BLaER1 treated with 17β-estradiol and CSF1 and Interleukin-3, amounts not matched to agents 10 nM and 100 nM (cell line): Measurements from ENCODE around the gene DGKK.
A peak's percentile ranks its signal among the peaks of the same experiment; 100 is the strongest.

ENCODE experiments used
- H3K27ac ChIP-seq, 11 experiments: shearing (Covaris generic); formaldehyde crosslinking; 2 replicates each; pipeline ENCODE4 v1.8.1; 2022
- H3K27me3 ChIP-seq, 11 experiments: shearing (Covaris generic); formaldehyde crosslinking; 2 replicates each; pipeline ENCODE4 v1.8.1; 2022
- H3K36me3 ChIP-seq, 11 experiments: shearing (Covaris generic); formaldehyde crosslinking; 2 replicates each; pipeline ENCODE4 v1.8.1; 2022
- H3K4me1 ChIP-seq, 10 experiments: shearing (Covaris generic); formaldehyde crosslinking; 2 replicates each; pipeline ENCODE4 v1.8.1; 2022
- H3K4me2 ChIP-seq, 11 experiments: shearing (Covaris generic); formaldehyde crosslinking; 2 replicates each; pipeline ENCODE4 v1.8.1; 2022
- H3K4me3 ChIP-seq, 10 experiments: shearing (Covaris generic); formaldehyde crosslinking; 2 replicates each; pipeline ENCODE4 v1.8.1; 2022
- H3K9ac ChIP-seq, 11 experiments: shearing (Covaris generic); formaldehyde crosslinking; 2 replicates each; pipeline ENCODE4 v1.8.1; 2022
- H3K9me3 ChIP-seq, 11 experiments: shearing (Covaris generic); formaldehyde crosslinking; replicated peaks in 1 of 11; 2 replicates each; pipeline ENCODE4 v1.8.1; 2022
- H4K20me1 ChIP-seq, 11 experiments: shearing (Covaris generic); formaldehyde crosslinking; 2 replicates each; pipeline ENCODE4 v1.8.1; 2022
- Cebpa-rat ChIP-seq, 11 experiments: shearing (Covaris generic); IDR thresholded peaks; 2 replicates each; pipeline ENCODE4 v1.8.1; 2022

DGKK gene

DNA sequence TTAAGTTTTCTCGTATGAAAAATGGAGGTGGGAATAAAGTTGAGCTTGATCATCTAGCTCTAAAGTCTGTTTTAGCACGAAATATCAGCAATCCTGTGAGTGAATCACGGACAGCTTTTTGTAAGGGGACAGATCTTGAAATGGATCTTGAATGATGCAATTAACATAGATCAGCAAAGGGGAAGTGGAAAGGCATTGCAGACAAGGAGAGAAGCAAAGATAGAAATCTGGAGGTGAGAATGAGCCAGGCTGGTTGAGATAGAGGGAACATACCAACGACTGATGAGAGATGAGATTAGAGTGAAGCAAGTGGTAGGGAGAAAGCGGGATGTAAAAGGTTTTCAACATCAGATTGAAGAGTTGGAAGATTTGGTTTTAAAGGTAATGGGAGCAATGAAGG is 4.6 kb upstream of the DGKK start:
- Histone ChIP-seq H3K9me3 (peaks cover 0 to 6% (median 6%) of the 10 kb centered on the region in 11 experiments; a peak in 19 of 22 replicates), H3K9ac (no peak overlapping the region), H3K36me3 (no peaks in the 10 kb centered on the region), H4K20me1 (no peaks in the 10 kb centered on the region; a peak in 1 of 22 replicates), H3K4me2 (no peak overlapping the region), H3K27me3 (peaks cover 55 to 90% (median 87%) of the 10 kb centered on the region in 11 experiments), H3K4me3 (no peak overlapping the region), H3K27ac (no peak overlapping the region), H3K4me1 (no peaks in the 10 kb centered on the region)
- no peak for TF ChIP-seq Cebpa-rat (IDR thresholded peaks at IDR 0.05)

DNA sequence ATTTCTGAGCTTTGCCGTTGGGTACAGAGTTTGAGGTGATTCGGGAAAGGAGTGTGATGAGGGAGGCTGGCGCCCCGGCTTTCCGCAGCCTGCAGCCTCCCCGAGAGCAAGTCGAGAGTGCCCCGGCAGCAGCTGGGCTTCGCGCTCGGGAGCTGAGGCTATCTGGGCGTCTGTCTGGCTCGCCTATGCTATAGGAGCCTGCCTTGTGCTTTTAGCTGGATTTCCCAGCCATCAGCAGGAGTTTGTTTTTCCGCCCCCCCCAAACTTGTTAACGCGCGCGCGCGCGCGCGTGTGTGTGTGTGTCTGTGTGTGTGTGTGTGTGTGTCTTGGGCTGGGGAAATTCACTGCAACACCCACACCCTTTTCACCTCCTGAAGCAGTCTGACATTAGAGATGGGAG is 765 bp upstream of the DGKK start:
- H3K4me1 ChIP-seq, result no peaks in the 10 kb centered on the region
- no peak overlapping the region for H3K27ac ChIP-seq
- no peak overlapping the region for H3K9ac ChIP-seq
- H3K36me3 ChIP-seq, result no peaks in the 10 kb centered on the region
- H3K27me3 ChIP-seq, result peaks cover 73 to 89% (median 83%) of the 10 kb centered on the region in 11 experiments
- peaks cover 8 to 24% (median 19%) of the 10 kb centered on the region in 11 experiments; a peak in 21 of 22 replicates for H3K9me3 ChIP-seq
- H4K20me1 ChIP-seq, result no peaks in the 10 kb centered on the region; a peak in 4 of 22 replicates
- no peak for TF ChIP-seq Cebpa-rat (IDR thresholded peaks at IDR 0.05)
- H3K4me3 ChIP-seq, result no peak overlapping the region
- no peak overlapping the region for H3K4me2 ChIP-seq

DNA sequence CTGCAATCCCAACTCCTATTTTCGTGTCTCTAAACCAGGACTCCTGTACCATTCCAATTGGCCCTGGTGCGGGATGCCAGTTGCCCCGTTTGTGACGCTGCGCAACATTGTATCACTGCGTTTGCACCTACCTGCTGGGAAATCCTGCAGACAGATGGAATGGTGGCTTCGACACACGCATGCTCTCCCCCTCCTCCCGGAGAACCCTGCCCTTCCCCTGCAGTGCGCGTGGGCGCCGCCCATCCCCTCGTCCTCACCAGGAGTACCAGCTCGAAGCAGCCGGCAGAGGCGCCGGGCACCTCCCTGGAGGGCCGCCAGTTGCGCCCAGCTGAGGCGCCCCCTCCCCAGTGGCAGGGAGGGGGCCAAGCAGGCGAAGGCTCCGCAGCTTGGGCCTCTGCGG is 1.4 kb downstream of the DGKK start:
- no peaks in the 10 kb centered on the region for H3K36me3 ChIP-seq
- H3K4me2 ChIP-seq, result no peak overlapping the region
- no peaks in the 10 kb centered on the region for H3K4me1 ChIP-seq
- TF ChIP-seq Cebpa-rat (IDR thresholded peaks at IDR 0.05), result no peak
- H4K20me1 ChIP-seq, result no peaks in the 10 kb centered on the region; a peak in 4 of 22 replicates
- H3K4me3 ChIP-seq, result no peak overlapping the region
- no peak overlapping the region for H3K27ac ChIP-seq
- peaks cover 8 to 24% (median 19%) of the 10 kb centered on the region in 11 experiments; a peak in 21 of 22 replicates for H3K9me3 ChIP-seq
- peaks cover 77 to 90% (median 84%) of the 10 kb centered on the region in 11 experiments for H3K27me3 ChIP-seq
- no peak overlapping the region for H3K9ac ChIP-seq

DNA sequence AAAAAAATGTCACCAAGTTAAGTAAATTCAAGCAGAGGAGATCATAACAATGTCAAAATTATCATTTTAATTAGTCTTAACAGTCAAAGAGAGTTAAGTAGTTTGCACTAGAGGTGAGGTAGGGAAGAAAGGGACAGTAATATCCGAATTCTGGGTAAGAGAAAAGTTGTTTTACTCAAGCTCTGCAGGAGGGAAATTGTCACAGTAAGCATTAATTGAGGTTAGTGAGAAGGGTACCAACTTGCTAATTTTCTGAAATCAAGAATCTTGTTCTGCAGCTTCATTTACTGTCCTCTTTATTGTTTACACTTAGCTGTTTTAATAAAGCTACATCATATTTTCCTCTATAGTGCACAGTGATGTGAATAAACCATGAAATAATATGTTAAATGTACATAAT is 11.0 kb downstream of the DGKK start:
- no peak overlapping the region for H3K9ac ChIP-seq
- TF ChIP-seq Cebpa-rat (IDR thresholded peaks at IDR 0.05), result no peak
- peaks cover 0 to 12% (median 0%) of the 10 kb centered on the region in 10 experiments; a peak in 5 of 20 replicates for H3K4me1 ChIP-seq
- H3K4me2 ChIP-seq, result no peak overlapping the region
- H3K27me3 ChIP-seq, result peaks cover 94 to 100% (median 98%) of the 10 kb centered on the region in 11 experiments
- no peaks in the 10 kb centered on the region for H3K9me3 ChIP-seq
- no peak overlapping the region for H3K27ac ChIP-seq
- H3K36me3 ChIP-seq, result no peaks in the 10 kb centered on the region
- no peak overlapping the region for H3K4me3 ChIP-seq
- H4K20me1 ChIP-seq, result no peaks in the 10 kb centered on the region; a peak in 2 of 22 replicates

DNA sequence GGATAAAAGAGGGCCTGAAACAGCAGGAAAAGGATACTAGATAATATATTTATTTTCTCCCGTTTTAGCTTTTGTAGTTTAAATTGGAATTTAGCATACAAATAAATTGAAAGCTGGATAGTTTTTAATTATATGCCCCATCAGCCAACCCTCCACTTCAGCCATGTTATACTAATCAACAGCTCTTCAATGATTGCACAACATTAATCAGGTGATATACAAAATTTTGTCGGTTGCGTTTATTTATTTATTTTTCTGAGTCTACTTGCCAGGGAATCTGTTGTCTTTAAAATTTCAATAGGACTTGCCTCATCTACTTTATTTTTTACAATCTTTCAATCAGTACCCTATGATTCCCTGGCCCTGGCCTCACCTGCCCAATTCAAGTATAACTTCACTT is 12.1 kb downstream of the DGKK start:
- Histone ChIP-seq H3K27me3 (peaks cover 97 to 100% (median 100%) of the 10 kb centered on the region in 11 experiments), H3K9ac (no peak overlapping the region), H3K4me3 (no peak overlapping the region), H3K36me3 (no peaks in the 10 kb centered on the region), H3K27ac (no peak overlapping the region), H3K9me3 (no peaks in the 10 kb centered on the region), H4K20me1 (no peaks in the 10 kb centered on the region; a peak in 2 of 22 replicates), H3K4me1 (peaks cover 0 to 12% (median 0%) of the 10 kb centered on the region in 10 experiments; a peak in 5 of 20 replicates), H3K4me2 (no peak overlapping the region)
- no peak for TF ChIP-seq Cebpa-rat (IDR thresholded peaks at IDR 0.05)

DNA sequence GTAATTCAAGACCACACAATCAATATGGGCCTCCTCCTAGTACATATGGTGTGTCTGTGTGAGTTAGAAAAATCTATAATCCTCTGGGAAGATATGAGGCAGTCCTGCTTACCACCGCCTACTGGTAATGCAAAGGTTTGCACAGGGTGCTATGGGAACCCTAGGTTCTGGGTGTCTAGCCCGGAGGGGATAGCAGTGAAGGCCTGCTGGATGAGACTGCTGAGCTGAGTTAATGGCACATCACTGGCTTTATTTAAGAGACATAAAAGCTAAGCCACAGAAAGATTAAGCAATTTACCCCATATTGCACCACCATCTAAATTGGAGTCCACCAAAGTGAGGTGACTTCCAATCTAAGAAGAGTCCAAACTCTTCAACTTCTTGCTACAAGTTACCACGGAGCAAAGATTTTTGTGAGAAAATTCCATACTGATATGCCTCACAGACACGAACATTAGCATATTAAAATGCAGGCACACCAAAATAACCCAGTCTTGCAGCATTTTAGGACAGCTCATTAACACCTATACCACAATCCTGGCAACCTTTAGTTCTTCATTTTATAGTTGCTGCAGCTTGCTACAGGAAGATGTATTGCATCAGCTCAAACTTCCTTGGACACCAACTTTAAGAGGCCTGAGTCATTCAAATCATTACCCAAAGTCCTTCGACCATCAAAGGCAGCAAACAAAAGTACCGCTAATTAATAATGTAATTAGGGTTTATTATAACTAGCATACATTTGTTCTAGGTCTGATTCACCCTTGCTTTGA is 13.7 kb downstream of the DGKK start:
- Histone ChIP-seq H3K9me3 (no peaks in the 10 kb centered on the region), H4K20me1 (no peaks in the 10 kb centered on the region; a peak in 1 of 22 replicates), H3K27me3 (peaks cover 97 to 100% (median 100%) of the 10 kb centered on the region in 11 experiments), H3K4me3 (no peak overlapping the region), H3K36me3 (no peaks in the 10 kb centered on the region), H3K4me1 (peaks cover 0 to 12% (median 0%) of the 10 kb centered on the region in 10 experiments; a peak in 5 of 20 replicates), H3K27ac (no peak overlapping the region), H3K9ac (no peak overlapping the region), H3K4me2 (peak overlapping the region in 4 of 11 experiments; percentile 18 to 50 (median 27); a peak in 8 of 22 replicates)
- TF ChIP-seq Cebpa-rat (IDR thresholded peaks at IDR 0.05), result 0 out of 22 replicates have a peak, but pooled peaks of 1 of the 11 experiments have one; percentile 9

DNA sequence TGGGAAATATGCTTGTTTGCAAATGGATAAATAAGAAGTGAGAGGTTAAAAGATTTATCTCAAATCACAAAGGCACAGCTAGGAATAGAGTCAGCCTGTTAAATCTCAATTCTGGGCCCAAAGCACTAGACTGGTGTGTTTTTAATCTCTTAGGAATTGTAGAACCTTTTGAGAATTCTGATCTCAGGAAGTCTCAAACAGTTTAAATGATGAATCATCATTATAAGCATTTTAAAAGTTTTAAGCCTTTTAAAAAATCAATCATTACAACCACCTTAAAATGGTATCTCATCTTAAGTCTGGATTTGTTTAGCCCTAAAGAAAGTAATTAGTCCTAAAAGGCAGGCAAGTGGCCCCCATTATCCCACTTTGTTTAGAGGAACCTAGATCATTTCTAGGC is 17.8 kb downstream of the DGKK start:
- no peak overlapping the region for H3K4me3 ChIP-seq
- no peaks in the 10 kb centered on the region for H3K36me3 ChIP-seq
- no peak for TF ChIP-seq Cebpa-rat (IDR thresholded peaks at IDR 0.05)
- H3K4me2 ChIP-seq, result no peak overlapping the region
- H3K9ac ChIP-seq, result no peak overlapping the region
- no peak overlapping the region for H3K27ac ChIP-seq
- H3K4me1 ChIP-seq, result peaks cover 0 to 12% (median 0%) of the 10 kb centered on the region in 10 experiments; a peak in 5 of 20 replicates
- peaks cover 96 to 100% (median 99%) of the 10 kb centered on the region in 11 experiments for H3K27me3 ChIP-seq
- no peaks in the 10 kb centered on the region; a peak in 1 of 22 replicates for H4K20me1 ChIP-seq
- no peaks in the 10 kb centered on the region for H3K9me3 ChIP-seq

DNA sequence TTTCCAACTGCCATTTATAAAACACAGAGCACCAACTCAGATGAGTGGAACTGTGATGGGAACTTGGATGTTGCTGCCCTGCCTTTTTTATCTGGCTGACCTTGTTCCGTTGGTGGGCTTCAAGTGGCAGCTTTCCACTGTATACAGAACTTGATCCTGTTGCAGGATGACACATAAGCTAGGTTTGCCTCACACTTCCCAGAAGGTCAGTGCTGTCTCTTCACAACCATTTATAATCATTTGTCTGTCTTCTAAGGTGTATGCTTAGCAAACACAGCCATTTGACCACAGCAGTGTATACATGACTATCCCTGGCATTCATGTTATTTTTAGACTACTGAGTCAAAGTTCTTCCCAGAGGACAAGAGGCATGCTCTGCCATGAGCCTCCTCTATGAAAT is 20.3 kb downstream of the DGKK start:
- no peak for TF ChIP-seq Cebpa-rat (IDR thresholded peaks at IDR 0.05)
- no peak overlapping the region for H3K9ac ChIP-seq
- H3K27me3 ChIP-seq, result peaks cover 85 to 96% (median 93%) of the 10 kb centered on the region in 11 experiments
- H3K27ac ChIP-seq, result no peak overlapping the region
- no peaks in the 10 kb centered on the region for H4K20me1 ChIP-seq
- 0 out of 22 replicates have a peak, but pooled peaks cover 0 to 8% (median 0%) of the 10 kb centered on the region in 11 experiments for H3K9me3 ChIP-seq
- H3K36me3 ChIP-seq, result no peaks in the 10 kb centered on the region
- no peak overlapping the region for H3K4me2 ChIP-seq
- no peaks in the 10 kb centered on the region for H3K4me1 ChIP-seq
- no peak overlapping the region for H3K4me3 ChIP-seq

DNA sequence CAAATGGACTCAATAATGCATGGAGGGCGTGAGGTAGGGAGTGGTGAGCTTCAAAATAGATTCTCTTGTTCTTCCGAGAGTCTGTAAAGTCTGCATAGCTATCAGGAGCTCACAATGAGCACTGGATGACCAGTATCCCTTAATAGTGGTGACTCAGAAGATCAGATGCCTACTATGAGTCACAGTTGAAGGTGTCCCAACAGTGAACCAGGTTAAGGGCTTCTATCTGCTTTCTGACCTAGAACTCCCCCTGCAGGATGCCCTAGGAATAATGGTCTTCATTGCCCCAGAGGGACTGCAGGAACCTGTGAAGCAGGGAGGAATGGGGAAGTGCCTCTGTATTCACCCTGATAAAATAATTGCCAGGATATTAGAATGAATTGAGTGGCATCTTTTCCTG is 22.1 kb downstream of the DGKK start:
- Histone ChIP-seq H3K9me3 (peaks cover 0 to 17% (median 0%) of the 10 kb centered on the region in 11 experiments; a peak in 1 of 22 replicates), H3K36me3 (no peaks in the 10 kb centered on the region), H3K4me3 (no peak overlapping the region), H3K4me2 (no peak overlapping the region), H3K9ac (no peak overlapping the region), H3K4me1 (no peaks in the 10 kb centered on the region), H3K27me3 (peaks cover 71 to 96% (median 91%) of the 10 kb centered on the region in 11 experiments), H4K20me1 (no peaks in the 10 kb centered on the region), H3K27ac (no peak overlapping the region)
- TF ChIP-seq Cebpa-rat (IDR thresholded peaks at IDR 0.05), result no peak
